ENCODE measurements around the gene DLGAP1.

DNA sequence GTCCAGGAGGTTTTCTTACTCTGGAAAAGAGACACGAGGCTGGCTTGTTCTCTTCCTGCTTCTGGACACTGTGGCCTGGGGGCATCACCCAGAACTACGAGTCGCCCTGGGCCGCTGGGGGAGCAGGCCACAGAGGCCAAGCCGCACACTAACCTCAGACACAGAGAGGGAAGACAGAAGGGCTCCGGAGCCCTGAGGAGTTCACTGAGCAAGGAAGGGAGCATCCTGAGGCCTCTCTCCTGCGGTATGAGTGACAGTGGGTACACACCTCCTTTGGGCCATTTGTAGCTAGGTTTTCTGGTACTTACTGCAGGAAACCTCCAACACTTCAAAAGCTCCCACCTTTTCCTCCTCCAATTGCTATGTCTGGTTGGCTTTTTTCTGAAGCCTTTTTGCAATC lies 494.1 kb downstream of the DLGAP1 start:
- TF ChIP-seq EZH2 (IDR thresholded peaks at IDR 0.05; ENCODE audit: insufficient read depth, poor library complexity, severe bottlenecking) (no peak), EZH2phosphoT487 (IDR thresholded peaks at IDR 0.05; ENCODE audit: insufficient read depth, low read depth) (no peak)
